NT2/D1 (cell line): ENCODE results near the gene LRRFIP1.

Source experiments
- SUZ12 ChIP-seq: IDR thresholded peaks from 2 replicates; pipeline ENCODE4 v1.6.1; 2011; ENCODE audit not compliant: insufficient read length, insufficient read depth; ENCODE audit errors: extremely low read depth
- YY1 ChIP-seq: IDR thresholded peaks from 2 replicates; pipeline ENCODE4 v1.6.1; 2011; ENCODE audit not compliant: insufficient read length, insufficient read depth
- ZNF274 ChIP-seq: IDR thresholded peaks from 2 replicates; pipeline ENCODE4 v1.6.1; 2011; ENCODE audit warnings: mild to moderate bottlenecking, low read depth, low read length

- no peak for TF ChIP-seq YY1
- no peak for TF ChIP-seq SUZ12
- no peak for TF ChIP-seq ZNF274
Observed at GRCh38 chr2:237652854-237653253, 25.5 kb downstream of the LRRFIP1 start.
